ENCODE data around the gene CRYBG2.
"Not testable (repeated sequence)": the region's sequence is repeated elsewhere in the genome, so short reads cannot be mapped to it uniquely, and the experiment has no call there.

CRYBG2 gene

DNA sequence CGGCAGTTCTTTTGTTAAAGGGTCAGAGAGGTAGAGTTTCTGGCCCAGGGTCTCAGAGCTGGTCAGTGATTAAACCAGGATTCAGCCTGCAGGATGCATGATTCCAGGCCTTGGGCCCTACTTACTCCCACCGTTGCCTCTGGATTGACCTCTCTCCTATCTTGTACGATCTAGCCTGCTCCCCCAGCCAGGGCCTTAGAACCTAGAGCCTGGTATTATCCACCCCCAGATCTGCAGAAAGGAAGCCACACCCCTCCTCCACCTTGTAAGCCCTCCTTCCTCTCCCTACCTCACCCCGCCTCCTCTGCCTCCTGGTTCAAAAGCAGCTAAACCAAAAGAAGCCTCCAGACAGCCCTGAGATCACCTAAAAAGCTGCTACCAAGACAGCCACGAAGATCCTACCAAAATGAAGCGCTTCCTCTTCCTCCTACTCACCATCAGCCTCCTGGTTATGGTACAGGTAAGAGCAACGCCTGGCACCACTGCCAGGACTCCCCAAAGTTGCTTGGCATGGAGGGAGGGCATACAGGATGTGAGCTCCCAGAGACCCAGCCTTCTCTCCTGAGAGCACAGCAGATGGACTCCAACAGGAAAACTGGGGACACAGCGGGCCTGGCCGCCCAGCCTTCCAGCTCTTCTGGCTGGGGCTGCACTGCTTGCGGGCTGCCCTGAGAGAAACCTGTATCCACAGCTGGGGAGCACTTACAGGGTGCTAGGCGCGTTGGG is 36.2 kb downstream of the CRYBG2 start, which contains the start of gene CD52:
CD52 (plus strand) TSS at position 347 of the 726 bp plus-strand sequence; CDS start at position 407, 60 bp downstream.
- in situ Hi-C loops (cut with HindIII; ENCODE audit: low pct_unique_long_range_greater_than_20kb, low sequenced_read_pairs) = no loop called here
- no peak for DNase-seq (ENCODE audit: low read depth in 1 of 2, low spot score in 1 of 2)
- TF ChIP-seq JUND (IDR thresholded peaks at IDR 0.05; ENCODE audit: low read depth) = no peak

DNA sequence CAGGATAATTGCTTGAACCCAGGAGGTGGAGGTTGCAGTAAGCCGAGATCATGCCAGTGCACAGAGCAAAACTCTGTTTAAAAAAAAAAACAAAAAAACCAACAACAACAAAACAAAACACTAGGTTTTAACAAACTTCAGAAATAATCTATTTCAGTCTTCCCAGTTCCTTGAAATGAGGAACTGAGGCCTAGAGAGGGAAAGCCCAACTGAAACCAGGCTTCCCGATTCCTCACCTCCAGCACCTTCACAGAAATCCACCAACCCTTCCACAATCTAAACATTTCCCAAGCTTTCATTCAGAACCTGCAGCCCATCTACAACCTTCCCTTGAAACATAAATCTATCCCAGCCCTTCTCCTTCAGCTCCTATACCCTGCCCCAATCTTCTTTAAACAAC is 36.8 kb downstream of the CRYBG2 start:
- DNase-seq (ENCODE audit: low read depth in 1 of 2, low spot score in 1 of 2) = no peak
- in situ Hi-C loops (cut with HindIII; ENCODE audit: low pct_unique_long_range_greater_than_20kb, low sequenced_read_pairs) = no loop called here
- TF ChIP-seq JUND (IDR thresholded peaks at IDR 0.05; ENCODE audit: low read depth) = no peak

- no peak for TF ChIP-seq JUND (IDR thresholded peaks at IDR 0.05; ENCODE audit: low read depth)
- DNase-seq (ENCODE audit: low read depth in 1 of 2, low spot score in 1 of 2) = no peak
- in situ Hi-C loops (cut with HindIII; ENCODE audit: low pct_unique_long_range_greater_than_20kb, low sequenced_read_pairs) = no loop called here
Observed at GRCh38 chr1:26315874-26316850, 37.8 kb downstream of the CRYBG2 start.

GRCh38 chr1:26314501-26314900 is 39.4 kb downstream of the CRYBG2 start:
- TF ChIP-seq JUND (IDR thresholded peaks at IDR 0.05; ENCODE audit: low read depth) = no peak
- in situ Hi-C loops (cut with HindIII; ENCODE audit: low pct_unique_long_range_greater_than_20kb, low sequenced_read_pairs) = no loop called here
- no peak for DNase-seq (ENCODE audit: low read depth in 1 of 2, low spot score in 1 of 2)

GRCh38 chr1:26307966-26308899 is 45.7 kb downstream of the CRYBG2 start:
- DNase-seq (ENCODE audit: low read depth in 1 of 2, low spot score in 1 of 2); in situ Hi-C loops (cut with HindIII; ENCODE audit: low pct_unique_long_range_greater_than_20kb, low sequenced_read_pairs): not testable (repeated sequence)

DNA sequence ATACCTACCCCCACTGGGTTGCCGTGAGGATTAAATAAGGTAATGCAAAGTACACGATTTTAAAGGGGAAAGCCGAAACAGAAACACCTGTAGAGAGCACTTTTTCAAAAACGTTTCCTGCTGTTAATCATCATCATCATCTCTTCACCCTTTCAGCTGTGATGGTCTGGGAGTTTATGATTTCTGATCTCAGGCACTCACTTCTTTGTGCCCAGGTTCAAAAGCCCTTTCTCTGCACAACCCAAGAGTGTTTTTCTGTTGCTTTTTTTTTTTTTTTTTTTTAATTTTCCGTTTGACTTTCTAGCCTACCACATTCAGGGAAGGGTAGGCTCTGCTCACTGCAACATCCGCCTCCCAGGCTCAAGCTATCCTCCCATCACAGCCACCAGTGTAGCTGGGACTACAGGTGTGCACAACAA is 46.6 kb downstream of the CRYBG2 start:
- no peak for DNase-seq (ENCODE audit: low read depth in 1 of 2, low spot score in 1 of 2)
- TF ChIP-seq JUND (IDR thresholded peaks at IDR 0.05; ENCODE audit: low read depth) = no peak
- in situ Hi-C loops (cut with HindIII; ENCODE audit: low pct_unique_long_range_greater_than_20kb, low sequenced_read_pairs) = no loop called here

GRCh38 chr1:26306290-26307229 is 47.4 kb downstream of the CRYBG2 start, which contains the start of gene UBXN11:
Gene UBXN11 (minus strand): TSS chr1:26306636. CDS start chr1:26302883, 3,753 bp downstream.
- in situ Hi-C loops (cut with HindIII; ENCODE audit: low pct_unique_long_range_greater_than_20kb, low sequenced_read_pairs) = no loop called here
- no peak for TF ChIP-seq JUND (IDR thresholded peaks at IDR 0.05; ENCODE audit: low read depth)
- peak; percentile 97 to 98 for DNase-seq (ENCODE audit: low read depth in 1 of 2, low spot score in 1 of 2)

- in situ Hi-C loops (cut with HindIII; ENCODE audit: low pct_unique_long_range_greater_than_20kb, low sequenced_read_pairs) = no loop called here
Observed at GRCh38 chr1:26305667-26306289, 48.2 kb downstream of the CRYBG2 start.

GRCh38 chr1:26302733-26303405 is 51.1 kb downstream of the CRYBG2 start:
- in situ Hi-C loops (cut with HindIII; ENCODE audit: low pct_unique_long_range_greater_than_20kb, low sequenced_read_pairs) = no loop called here
- TF ChIP-seq JUND (IDR thresholded peaks at IDR 0.05; ENCODE audit: low read depth) = no peak
- no peak for DNase-seq (ENCODE audit: low read depth in 1 of 2, low spot score in 1 of 2)

More at GRCh38 chr1:26305667-26306289, 48.2 kb downstream of the CRYBG2 start:
- no peak for TF ChIP-seq JUND (IDR thresholded peaks at IDR 0.05; ENCODE audit: low read depth)
- DNase-seq (ENCODE audit: low read depth in 1 of 2, low spot score in 1 of 2) = no peak

DNA sequence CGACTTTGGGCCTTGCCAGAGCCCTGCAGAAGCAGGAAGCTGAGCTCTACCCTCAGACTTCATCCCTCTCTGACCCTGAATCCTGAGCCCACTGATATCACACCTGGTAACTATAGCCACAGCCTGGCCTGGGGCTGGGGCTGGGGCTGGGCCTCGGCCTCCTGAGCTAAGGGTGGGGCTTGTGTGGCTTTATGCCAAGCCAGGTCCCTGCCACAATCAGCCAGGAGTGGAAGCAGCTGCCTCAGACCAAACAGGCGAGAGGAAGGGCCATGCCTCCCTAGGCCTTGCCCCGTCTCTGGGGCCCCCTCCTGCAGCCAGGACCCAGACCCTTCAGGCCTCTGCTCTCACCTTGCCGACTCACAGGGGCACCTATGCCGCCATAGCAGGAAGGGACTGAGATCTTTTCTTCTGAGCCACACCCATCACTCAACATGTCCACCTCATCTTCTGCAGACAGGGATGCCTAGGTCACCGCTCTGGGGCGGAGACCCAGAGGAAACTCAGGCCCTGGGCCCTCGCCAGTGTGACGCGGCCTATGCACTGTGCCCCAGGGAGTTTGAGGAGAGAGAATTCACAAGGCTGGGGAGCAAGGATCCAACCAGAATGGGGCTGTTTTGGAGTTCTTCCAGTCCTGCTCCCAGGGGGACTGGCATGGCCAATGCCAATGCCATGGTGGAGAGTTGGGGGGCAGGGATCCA is 53.2 kb downstream of the CRYBG2 start:
- DNase-seq (ENCODE audit: low read depth in 1 of 2, low spot score in 1 of 2) = no peak
- no peak for TF ChIP-seq JUND (IDR thresholded peaks at IDR 0.05; ENCODE audit: low read depth)
- in situ Hi-C loops (cut with HindIII; ENCODE audit: low pct_unique_long_range_greater_than_20kb, low sequenced_read_pairs) = no loop called here

All from T47D (cell line).